ENCODE data around the gene GMPPB. TPM values are rescaled to one million over a fixed set of nuclear protein-coding genes. Genes with fewer than 3 reads are reported as not detected.

GMPPB gene
- polyA plus RNA-seq, 1 donor (not counting 4 experiments of a cell fraction or from before 2014, with no cell fraction given): 17.4 TPM

- H3K4me2 ChIP-seq (ENCODE audit: control insufficient read depth, extremely low read depth, insufficient read depth, low read depth, low read length): no peak overlapping the region
- H3K27ac ChIP-seq (ENCODE audit: control insufficient read depth, insufficient read depth, low read length): no peak overlapping the region
- no peak overlapping the region for H2AFZ ChIP-seq (ENCODE audit: control insufficient read depth, low read length)
- H3K4me1 ChIP-seq (ENCODE audit: control insufficient read depth, extremely low read depth, insufficient read depth, low read length): no peaks in the 10 kb centered on the region
- dilution Hi-C loops (cut with MboI; ENCODE audit: extremely low pct_ligation_motif_present, low sequenced_read_pairs): loop anchor here (25.0 kb wide), 1 partner anchor 130 kb away; the partner anchor contains the start of genes CAMKV and TRAIP
- H3K36me3 ChIP-seq (ENCODE audit: control insufficient read depth in 2 of 2, extremely low read depth in 1 of 2, insufficient read depth in 2 of 2, low read length in 2 of 2): peaks cover 17 to 19% of the 10 kb centered on the region in 2 experiments
- H3K4me3 ChIP-seq (ENCODE audit: control insufficient read depth in 2 of 3, extremely low read depth in 1 of 3, insufficient read depth in 2 of 3, low read depth in 1 of 3, low read length in 3 of 3): no peak overlapping the region
- no peaks in the 10 kb centered on the region for H3K9me3 ChIP-seq (ENCODE audit: control insufficient read depth, low read depth, low read length)
- no peak overlapping the region for H3K9ac ChIP-seq (ENCODE audit: control insufficient read depth, extremely low read depth, insufficient read depth, low read length)
- DNase-seq (ENCODE audit: low read depth, low spot score) (no peak), FAIRE-seq (no peak)
- no peaks in the 10 kb centered on the region for H3K27me3 ChIP-seq (ENCODE audit: control insufficient read depth, extremely low read depth, insufficient read depth, low read length)
- TF ChIP-seq CTCF (optimal IDR thresholded peaks at IDR 0.05 in 1 of 3, IDR thresholded peaks at IDR 0.05 in 1 of 3, conservative IDR thresholded peaks at IDR 0.05 in 1 of 3; ENCODE audit: extremely low read depth in 1 of 3, insufficient read depth in 2 of 3, low read length in 3 of 3) (no peak), EZH2 (IDR thresholded peaks at IDR 0.05; ENCODE audit: low read length) (no peak)
- H3K79me2 ChIP-seq (ENCODE audit: control insufficient read depth, insufficient read depth, low read length): no peaks in the 10 kb centered on the region
- no peaks in the 10 kb centered on the region for H4K20me1 ChIP-seq (ENCODE audit: control insufficient read depth, extremely low read depth, insufficient read depth, low read length)
- H3K9me1 ChIP-seq (ENCODE audit: control insufficient read depth, extremely low read depth, insufficient read depth, low read length): no peaks in the 10 kb centered on the region
Observed at GRCh38 chr3:49732597-49732996, 8.8 kb upstream of the GMPPB start.

DNA sequence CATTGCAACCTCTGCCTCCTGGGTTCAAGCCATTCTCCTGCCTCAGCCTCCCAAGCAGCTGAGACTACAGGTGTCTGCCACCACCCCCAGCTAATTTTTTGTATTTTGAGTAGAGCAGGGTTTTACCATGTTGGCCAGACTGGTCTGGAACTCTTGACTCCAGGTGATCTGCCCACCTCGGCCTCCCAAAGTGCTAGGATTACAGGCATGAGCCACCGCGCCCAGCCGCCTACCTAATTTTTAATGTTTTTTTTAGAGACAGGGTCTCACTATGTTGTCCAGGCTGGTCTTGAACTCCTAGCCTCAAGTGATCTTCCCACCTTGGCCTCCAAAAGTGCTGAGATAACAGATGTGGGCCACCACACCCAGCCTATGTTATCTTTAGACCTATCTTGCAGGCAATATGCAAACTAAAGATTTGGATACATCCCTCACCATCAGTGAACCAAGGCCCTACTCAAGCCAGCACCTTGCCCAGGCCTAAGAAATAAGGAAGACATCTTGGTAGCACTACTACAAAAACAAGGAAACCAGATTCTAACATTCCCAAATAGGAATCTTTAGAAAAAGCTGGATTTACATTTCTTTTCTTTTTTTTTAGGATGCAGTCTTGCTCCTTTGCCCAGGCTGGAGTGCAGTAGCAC, 6.3 kb upstream of the GMPPB start:
- no peaks in the 10 kb centered on the region for H3K9me3 ChIP-seq (ENCODE audit: control insufficient read depth, low read depth, low read length)
- H3K4me3 ChIP-seq (ENCODE audit: control insufficient read depth in 2 of 3, extremely low read depth in 1 of 3, insufficient read depth in 2 of 3, low read depth in 1 of 3, low read length in 3 of 3): no peak overlapping the region
- no peaks in the 10 kb centered on the region for H3K4me1 ChIP-seq (ENCODE audit: control insufficient read depth, extremely low read depth, insufficient read depth, low read length)
- H3K9me1 ChIP-seq (ENCODE audit: control insufficient read depth, extremely low read depth, insufficient read depth, low read length): no peaks in the 10 kb centered on the region
- dilution Hi-C loops (cut with MboI; ENCODE audit: extremely low pct_ligation_motif_present, low sequenced_read_pairs): loop anchor here (25.0 kb wide), 1 partner anchor 132 kb away; the partner anchor contains the start of genes CAMKV and TRAIP
- no peak overlapping the region for H2AFZ ChIP-seq (ENCODE audit: control insufficient read depth, low read length)
- DNase-seq (ENCODE audit: low read depth, low spot score): no peak
- H3K36me3 ChIP-seq (ENCODE audit: control insufficient read depth in 2 of 2, extremely low read depth in 1 of 2, insufficient read depth in 2 of 2, low read length in 2 of 2): peaks cover 13 to 16% of the 10 kb centered on the region in 2 experiments
- H3K4me2 ChIP-seq (ENCODE audit: control insufficient read depth, extremely low read depth, insufficient read depth, low read depth, low read length): no peak overlapping the region
- no peaks in the 10 kb centered on the region for H3K79me2 ChIP-seq (ENCODE audit: control insufficient read depth, insufficient read depth, low read length)
- H3K27me3 ChIP-seq (ENCODE audit: control insufficient read depth, extremely low read depth, insufficient read depth, low read length): no peaks in the 10 kb centered on the region
- TF ChIP-seq CTCF (optimal IDR thresholded peaks at IDR 0.05 in 1 of 3, IDR thresholded peaks at IDR 0.05 in 1 of 3, conservative IDR thresholded peaks at IDR 0.05 in 1 of 3; ENCODE audit: extremely low read depth in 1 of 3, insufficient read depth in 2 of 3, low read length in 3 of 3) (no peak), EZH2 (IDR thresholded peaks at IDR 0.05; ENCODE audit: low read length) (no peak)
- H4K20me1 ChIP-seq (ENCODE audit: control insufficient read depth, extremely low read depth, insufficient read depth, low read length): no peaks in the 10 kb centered on the region
- no peak overlapping the region for H3K9ac ChIP-seq (ENCODE audit: control insufficient read depth, extremely low read depth, insufficient read depth, low read length)
- FAIRE-seq: no peak
- H3K27ac ChIP-seq (ENCODE audit: control insufficient read depth, insufficient read depth, low read length): no peak overlapping the region

Measured in keratinocyte (primary cell).